GM12878 (cell line): ENCODE results near the gene HIVEP1. TPM values are rescaled to one million over a fixed set of nuclear protein-coding genes. Genes with fewer than 3 reads are reported as not detected.

Experiments used
- ATAC-seq: fragments of 200-7000 bp; cut with Tn5 transposase; 3 replicates; pipeline ENCODE4 v1.9.1; 2020; ENCODE audit warnings: mild to moderate bottlenecking, moderate library complexity
- BruUV-seq: library from RNA; stranded (reverse); fragments of 400-500 nt; replicated peaks from 2 replicates; lab custom pipeline; 2021; lab: Mats Ljungman, UMichigan
- CTCF ChIA-PET: fragments of 300-600 bp; sonication (Branson Sonifier 250); formaldehyde crosslinking; extraction: SDS; loops from one replicate; lab custom pipeline; 2021; ENCODE audit warnings: inconsistent platforms; lab: Yijun Ruan, JAX
- POLR2A ChIA-PET: fragments of 350-600 bp; formaldehyde crosslinking; extraction: SDS; loops from one replicate; lab custom pipeline; 2021; ENCODE audit warnings: inconsistent platforms; lab: Charles Lee
- RAD21 ChIA-PET: fragments of 300-600 bp; sonication (Branson Sonifier 250); formaldehyde crosslinking; loops from one replicate; lab custom pipeline; 2023; ENCODE audit warnings: antibody characterized with exemption; ENCODE audit not compliant: unreplicated experiment; lab: Charles Lee
- SMC1A ChIA-PET: fragments of 300-600 bp; sonication (Branson Sonifier 250); formaldehyde crosslinking; loops from one replicate; lab custom pipeline; 2023; ENCODE audit not compliant: unreplicated experiment, uncharacterized antibody; lab: Charles Lee
- DNase-seq: peaks from one replicate; pipeline ENCODE4 v3.0.0-alpha.2; 2011; ENCODE audit warnings: low read depth, low spot score
- FAIRE-seq: peaks from 3 replicates; lab custom pipeline; 2011; peaks lifted over from hg19 to GRCh38; lab: Jason Lieb, UNC
- H2AFZ ChIP-seq: 2 replicates; pipeline ENCODE4 v1.6.0; 2011; ENCODE audit warnings: low read depth, low read length, control low read depth; ENCODE audit not compliant: control insufficient read depth
- H3K27ac ChIP-seq: 2 replicates; pipeline ENCODE4 v1.5.1; 2011; ENCODE audit warnings: control low read depth; ENCODE audit not compliant: control insufficient read depth, insufficient read depth
- H3K27me3 ChIP-seq, 2 experiments: replicated peaks in 1 of 2; 2 replicates each; pipeline versions ENCODE4 v1.6.0 to v1.6.1; 2011; ENCODE audit warnings: low read length in 1 of 2; ENCODE audit not compliant: control insufficient read depth in 2 of 2, insufficient read depth in 2 of 2
- H3K36me3 ChIP-seq, 2 experiments: 2 replicates each; pipeline ENCODE4 v1.5.1; 2011; ENCODE audit warnings: low read length in 1 of 2; ENCODE audit not compliant: control insufficient read depth in 2 of 2, insufficient read depth in 2 of 2
- H3K4me1 ChIP-seq: 2 replicates; pipeline ENCODE4 v1.6.1; 2011; ENCODE audit warnings: mild to moderate bottlenecking, low read length, moderate library complexity, mixed read lengths; ENCODE audit not compliant: control insufficient read depth, insufficient read depth
- H3K4me2 ChIP-seq: 2 replicates; pipeline ENCODE4 v1.6.0; 2011; ENCODE audit warnings: control low read depth; ENCODE audit not compliant: control insufficient read depth, insufficient read depth
- H3K4me3 ChIP-seq: fragments of 200-600 bp; sonication (generic); 2 replicates; pipeline ENCODE4 v1.5.1; 2016
- H3K79me2 ChIP-seq: 2 replicates; pipeline ENCODE4 v1.6.0; 2011; ENCODE audit warnings: low read length; ENCODE audit not compliant: control insufficient read depth, insufficient read depth
- H3K9ac ChIP-seq: 2 replicates; pipeline ENCODE4 v1.8.0; 2011; ENCODE audit warnings: low read length, control low read depth, mixed read lengths; ENCODE audit not compliant: control insufficient read depth, insufficient read depth
- H3K9me3 ChIP-seq: replicated peaks from 3 replicates; pipeline ENCODE4 v1.5.1; 2011; ENCODE audit warnings: mild to moderate bottlenecking, low read length; ENCODE audit not compliant: control insufficient read depth, insufficient read depth
- H4K20me1 ChIP-seq: 2 replicates; pipeline ENCODE4 v1.6.0; 2011; ENCODE audit not compliant: control insufficient read depth, insufficient read depth
- ATF2 ChIP-seq: IDR thresholded peaks from 2 replicates; pipeline ENCODE4 v1.6.1; 2012; ENCODE audit warnings: low read length, inconsistent platforms
- BRCA1 ChIP-seq: IDR thresholded peaks from 2 replicates; pipeline ENCODE4 v1.6.1; 2011; ENCODE audit warnings: low read depth, low read length, improper control_type of control experiment
- EED ChIP-seq: sonication (generic); IDR thresholded peaks from 2 replicates; pipeline ENCODE4 v1.6.1; 2016; ENCODE audit warnings: antibody characterized with exemption, low read depth
- HDAC2 ChIP-seq: fragments of 200-600 bp; sonication (generic); IDR thresholded peaks from 2 replicates; pipeline ENCODE4 v1.6.1; 2017
- HDAC6 ChIP-seq: fragments of 200-600 bp; sonication (generic); IDR thresholded peaks from one replicate; pipeline ENCODE4 v1.8.0; 2017; ENCODE audit warnings: antibody characterized with exemption; ENCODE audit not compliant: unreplicated experiment
- IKZF1 ChIP-seq: fragments of 450-650 bp; conservative IDR thresholded peaks from 2 replicates; pipeline ENCODE4 v1.6.1; 2017; ENCODE audit warnings: antibody characterized with exemption, mild to moderate bottlenecking
- IRF4 ChIP-seq: IDR thresholded peaks from 2 replicates; pipeline ENCODE4 v1.6.1; 2011; ENCODE audit warnings: low read depth, low read length
- NFIC ChIP-seq: IDR thresholded peaks from 2 replicates; pipeline ENCODE4 v1.6.1; 2012; ENCODE audit warnings: low read depth, mild to moderate bottlenecking, inconsistent platforms, low read length, moderate library complexity
- NKRF ChIP-seq: fragments of 450-650 bp; conservative IDR thresholded peaks from 2 replicates; pipeline ENCODE4 v1.6.1; 2017; ENCODE audit warnings: mild to moderate bottlenecking, moderate library complexity
- PML ChIP-seq: IDR thresholded peaks from 2 replicates; pipeline ENCODE4 v1.6.1; 2012; ENCODE audit warnings: low read length, inconsistent platforms
- RCOR1 ChIP-seq: conservative IDR thresholded peaks from 2 replicates; pipeline ENCODE4 v1.6.1; 2012; ENCODE audit warnings: low read depth, low read length, improper control_type of control experiment
- STAT1 ChIP-seq: fragments of 450-650 bp; conservative IDR thresholded peaks from 2 replicates; pipeline ENCODE4 v1.6.1; 2014; ENCODE audit warnings: antibody characterized with exemption, mild to moderate bottlenecking
- TCF3 ChIP-seq: IDR thresholded peaks from 2 replicates; pipeline ENCODE4 v1.6.1; 2012; ENCODE audit warnings: low read depth, mild to moderate bottlenecking, low read length, borderline replicate concordance; ENCODE audit not compliant: insufficient read depth
- WGBS: methylation state at CpG from one replicate; pipeline ENCODE4 v1.1.6; 2016; ENCODE audit warnings: low lambda C conversion rate; ENCODE audit not compliant: insufficient replicate concordance, insufficient coverage; ENCODE audit errors: missing lambda C conversion rate; 5-methylcytosine and 5-hydroxymethylcytosine counted together
- in situ Hi-C: fragments of 300-500 bp; cut with MboI; formaldehyde crosslinking; loops from 9 replicates; pipeline ENCODE4 v1.14.3; 2018; ENCODE audit warnings: mixed read lengths
- intact Hi-C: fragments of 100-400 bp; cut with micrococcal nuclease; formaldehyde crosslinking; loops from one replicate; pipeline ENCODE4 v1.14.2; 2022; ENCODE audit not compliant: unreplicated experiment
- polyA plus RNA-seq, 11 experiments: library from polyadenylated mRNA; depleted of rRNA in 4 of 11; unstranded in 6 of 11; stranded (reverse) in 5 of 11; fragments of >200 nt; fragmentation: Nextera tagmentation in 4 of 11; fragmentation: Illumina TruSeq in 1 of 11; extraction: Ambion mirVana in 4 of 11; extraction: Trizol in 1 of 11; gene quantifications; 1 replicate in 1 of 11; 2 replicates in 10 of 11; pipeline versions ENCODE4 v1.2.1 to v1.2.3, GENCODE V29; 2011 to 2016; ENCODE audit warnings: inconsistent platforms in 2 of 11, missing spikeins in 2 of 11, low read depth in 1 of 11
- total RNA-seq, 4 experiments: library from RNA; depleted of rRNA in 3 of 4; stranded (reverse); fragments of >200 nt in 3 of 4; fragmentation: Illumina TruSeq in 1 of 4; extraction: Trizol in 1 of 4; gene quantifications; 2 replicates each; pipeline versions ENCODE4 v1.2.1 to v1.2.3, GENCODE V29; 2013 to 2021

HIVEP1 gene
- total and polyA plus RNA-seq, 10 of the 15 experiments (the other 5 are each of a cell fraction or from before 2014, with no cell fraction given) = 4.3 to 37.5 (median 21.6) TPM

- ChIA-PET CTCF (no interaction called here), RAD21 (interaction anchor here (1.1 kb wide), 1 partner anchor 9 kb away, joined by 4 read pairs; no protein-coding TSS in a partner anchor), POLR2A (no interaction called here), SMC1A (interaction anchor here (0.7 to 1.0 kb wide), 2 partner anchors 60 to 402 kb away, joined by 3 read pairs; no protein-coding TSS in a partner anchor)
- BruUV-seq = no TSS peak
- Histone ChIP-seq H3K4me1 (no peaks in the 10 kb centered on the region; the same call in 1 of the 2 replicates), H3K9ac (no peak overlapping the region), H2AFZ (no peak overlapping the region), H3K27ac (no peak overlapping the region), H3K4me2 (no peak overlapping the region), H3K79me2 (no peaks in the 10 kb centered on the region), H3K9me3 (no peaks in the 10 kb centered on the region), H4K20me1 (no peaks in the 10 kb centered on the region), H3K27me3 (no peaks in the 10 kb centered on the region), H3K36me3 (no peaks in the 10 kb centered on the region), H3K4me3 (no peak overlapping the region)
- WGBS = 76% methylated on average over 6 of the region's 6 CpGs
- DNase-seq (no peak), ATAC-seq (no peak), FAIRE-seq (no peak)
- intact Hi-C loops (no loop called here), in situ Hi-C loops (no loop called here)
- TF ChIP-seq IKZF1 (0 out of 2 replicates have a peak, but pooled peaks have one; percentile 21), STAT1 (no peak), TCF3 (no peak), EED (0 out of 2 replicates have a peak, but pooled peaks have one; percentile 22), PML (no peak), BRCA1 (no peak), HDAC6 (no peak), HDAC2 (no peak), RCOR1 (no peak), ATF2 (no peak), IRF4 (no peak), NKRF (no peak), NFIC (no peak)
Measured at GRCh38 chr6:12203001-12203400, 190.9 kb downstream of the HIVEP1 start.
